GM21723 (cell line): ENCODE results near the gene ISOC2.
"Not testable (repeated sequence)": the region's sequence is repeated elsewhere in the genome, so short reads cannot be mapped to it uniquely, and the experiment has no call there.

Source experiments
- ATAC-seq: cut with Tn5 transposase; IDR thresholded peaks from one replicate; pipeline ENCODE4 v1.9.1; 2021; ENCODE audit warnings: mild to moderate bottlenecking, moderate library complexity; ENCODE audit not compliant: unreplicated experiment

Gene ISOC2

DNA sequence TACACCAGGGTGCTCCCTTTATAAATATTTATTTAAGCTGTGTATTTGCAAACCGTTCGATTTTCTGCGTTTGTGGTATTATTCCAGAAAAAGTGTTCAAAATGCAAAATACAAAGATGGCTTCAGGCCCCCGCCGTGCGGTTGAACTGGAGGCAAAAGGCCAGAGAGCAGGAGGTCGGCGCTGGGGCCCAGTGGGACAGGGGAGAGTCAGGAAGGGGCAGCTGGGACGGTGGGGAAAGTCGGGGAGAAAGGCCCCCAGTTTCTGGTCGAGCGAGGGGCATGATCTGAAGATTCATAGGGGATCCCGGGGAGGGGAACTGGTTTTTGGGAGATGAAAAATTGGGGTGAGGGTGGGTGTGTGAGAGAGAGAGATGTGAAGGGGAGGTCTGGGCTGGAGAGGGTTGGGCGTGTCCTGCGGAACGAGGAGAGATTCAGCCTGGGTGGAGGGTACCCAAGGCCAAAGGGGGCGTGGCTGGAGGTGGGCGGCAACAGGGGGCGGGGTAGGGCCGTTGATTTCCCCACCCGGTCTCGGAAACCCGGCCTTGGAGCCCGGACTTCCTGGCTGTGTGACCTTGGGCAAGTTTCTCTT lies 678 bp downstream of the ISOC2 start:
- no peak for ATAC-seq

DNA sequence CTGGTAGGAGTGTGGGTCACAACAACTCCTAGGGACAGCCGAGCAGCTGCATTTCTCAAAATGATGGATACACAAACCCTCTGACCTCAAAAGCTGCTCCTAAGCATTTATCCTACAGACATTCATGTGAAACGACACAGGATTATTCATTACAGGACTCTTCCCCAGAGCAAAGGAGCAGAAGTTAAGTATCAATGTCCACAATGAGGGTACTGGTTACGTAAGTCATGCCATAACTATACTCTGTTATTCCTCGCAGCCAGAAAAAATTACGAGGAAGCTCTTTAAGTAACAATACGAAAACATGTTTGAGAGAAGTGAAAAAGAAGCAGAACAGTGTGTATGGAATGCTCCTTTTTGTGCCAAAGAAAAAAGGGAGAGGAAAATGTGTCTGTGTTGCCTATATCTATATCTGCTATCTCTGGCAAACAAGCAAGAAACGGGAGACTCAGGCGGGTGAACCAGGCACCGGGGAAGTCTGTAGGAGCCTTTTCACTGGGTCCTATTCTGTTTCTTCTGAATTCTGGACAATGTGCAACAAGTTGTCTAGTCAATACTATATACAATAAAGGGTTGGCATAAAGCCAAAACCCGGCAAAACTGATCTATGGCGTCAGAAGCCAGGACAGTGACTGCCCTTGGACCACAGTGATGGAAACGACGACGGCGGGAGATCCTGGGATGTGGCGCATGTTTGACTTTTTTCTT lies 1.3 kb downstream of the ISOC2 start:
- ATAC-seq = no peak

DNA sequence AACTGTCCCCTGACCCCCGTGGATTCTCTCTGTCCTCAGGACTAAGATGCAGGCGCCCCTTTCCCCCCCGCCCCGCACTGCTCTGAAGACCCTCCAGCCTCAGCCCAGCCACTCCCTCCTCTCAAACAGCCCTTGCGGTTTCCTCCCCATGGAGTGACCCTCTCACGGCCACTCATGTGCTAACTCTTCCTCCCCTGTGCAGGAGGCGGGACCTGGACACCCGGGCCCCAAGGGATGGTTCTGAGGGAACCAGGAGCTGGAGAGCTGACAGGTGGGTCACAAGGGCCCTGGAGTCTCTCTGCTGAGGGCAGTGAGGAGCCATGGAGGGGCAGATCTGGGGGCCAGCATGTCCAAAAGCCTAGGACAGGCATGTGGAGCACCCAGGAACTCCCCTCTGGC lies 1.9 kb downstream of the ISOC2 start:
- ATAC-seq = no peak

DNA sequence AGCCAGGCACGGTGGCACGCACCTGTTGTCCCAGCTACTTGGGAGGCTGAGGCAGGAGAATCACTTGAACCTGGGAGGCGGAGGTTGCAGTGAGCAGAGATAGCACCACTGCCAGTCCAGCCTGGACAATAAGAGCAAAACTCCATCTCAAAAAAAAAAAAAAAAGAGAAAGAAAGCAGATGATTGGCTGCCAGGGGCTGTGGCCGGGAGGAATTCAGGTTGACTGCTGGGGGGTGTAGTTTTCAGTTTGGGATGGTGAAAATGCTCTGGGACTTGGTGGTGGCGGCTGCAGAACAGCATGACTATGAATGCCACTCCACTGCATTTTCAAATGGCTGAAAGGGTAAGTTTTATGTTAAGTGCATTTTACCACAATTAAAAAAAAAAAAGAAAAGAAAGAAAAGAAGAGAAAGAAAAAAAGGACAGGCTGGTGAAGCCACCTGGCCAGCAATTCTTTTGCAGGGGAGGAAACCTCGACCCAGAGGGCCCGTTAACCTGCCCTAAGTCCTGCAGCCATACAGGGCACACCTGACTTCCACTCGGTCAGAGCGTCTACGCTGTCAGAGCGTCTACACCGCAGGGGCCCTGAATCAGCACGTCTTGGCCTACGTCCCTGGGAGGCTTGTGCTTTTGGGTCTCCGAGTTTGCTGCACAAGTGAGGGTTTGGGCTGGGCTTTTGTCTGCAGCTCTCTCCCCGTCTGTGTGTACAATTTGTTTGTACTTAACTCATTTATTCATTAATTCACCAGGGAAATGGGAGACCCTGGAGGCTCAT lies 3.6 kb downstream of the ISOC2 start:
- ATAC-seq = no peak

DNA sequence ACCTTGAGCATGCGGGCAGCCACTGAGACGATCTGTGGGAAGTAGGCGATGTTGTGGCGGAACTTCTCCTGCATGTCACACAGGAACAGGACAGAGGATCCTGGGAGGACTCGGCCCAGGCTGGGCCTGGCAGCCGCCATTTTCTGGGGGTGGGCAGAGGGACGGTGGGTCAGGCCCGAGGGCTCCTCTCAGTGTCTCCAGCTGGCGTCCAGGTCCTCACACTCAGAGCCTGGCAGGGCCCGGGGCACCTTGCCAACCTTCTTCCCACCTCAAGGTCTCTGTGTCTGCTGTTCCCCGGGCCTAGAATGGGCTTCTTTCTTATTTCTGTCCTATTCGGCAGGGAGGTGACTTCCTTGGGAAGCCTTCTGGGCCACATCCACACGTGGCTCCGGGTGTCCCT lies 5.1 kb downstream of the ISOC2 start:
- ATAC-seq = no peak

DNA sequence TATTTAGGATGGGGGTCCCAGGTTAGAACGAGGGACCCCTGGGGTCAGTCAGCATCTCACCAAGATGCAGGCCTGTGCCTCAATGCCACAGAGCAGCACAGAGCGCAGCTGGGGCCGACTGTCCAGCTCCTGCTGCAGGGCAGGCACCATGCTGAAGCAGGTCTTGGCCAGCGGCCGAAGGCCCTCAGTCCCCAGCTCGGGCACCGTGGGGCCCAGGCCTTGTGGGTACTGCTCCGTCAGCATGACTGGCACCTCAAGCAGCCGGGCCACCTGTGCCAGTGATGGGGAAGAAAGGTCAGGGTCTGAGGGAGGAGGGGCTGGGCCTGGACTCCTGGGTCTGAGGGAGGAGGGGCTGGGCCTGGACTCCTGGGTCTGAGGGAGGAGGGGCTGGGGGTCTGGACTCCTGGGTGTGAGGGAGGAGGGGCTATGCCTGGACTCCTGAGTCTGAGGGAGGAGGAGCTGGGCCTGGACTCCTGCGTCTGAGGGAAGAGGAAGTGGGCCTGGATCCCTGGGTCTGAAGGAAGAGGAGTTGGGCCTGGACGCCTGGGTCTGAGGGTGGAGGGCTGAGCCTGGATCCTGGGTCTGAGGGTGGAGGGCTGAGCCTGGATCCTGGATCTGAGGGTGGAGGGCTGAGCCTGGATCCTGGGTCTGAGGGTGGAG lies 5.7 kb downstream of the ISOC2 start:
- no peak for ATAC-seq

DNA sequence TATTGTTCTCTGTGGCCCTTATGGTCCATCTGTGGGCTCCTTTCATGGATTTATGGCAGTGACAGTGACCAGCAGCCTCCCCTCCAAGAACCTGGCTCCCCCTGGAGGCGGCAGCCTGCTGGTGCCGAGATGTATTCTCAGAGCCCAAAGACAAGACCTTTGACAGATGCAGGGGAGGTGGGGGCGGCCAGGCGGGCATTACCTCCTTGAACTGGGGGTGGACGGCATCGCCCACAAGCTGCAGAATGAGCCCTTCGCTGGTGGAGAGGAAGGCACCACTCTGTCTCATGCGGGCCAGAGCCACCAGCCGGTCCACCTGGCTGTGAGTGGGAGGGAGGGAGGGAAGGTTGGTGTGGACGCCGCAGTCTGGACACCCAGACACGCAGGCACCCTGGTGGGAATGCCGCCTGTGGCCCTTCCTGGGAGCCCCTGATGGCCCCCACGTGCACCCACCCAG lies 6.6 kb downstream of the ISOC2 start:
- ATAC-seq = no peak

DNA sequence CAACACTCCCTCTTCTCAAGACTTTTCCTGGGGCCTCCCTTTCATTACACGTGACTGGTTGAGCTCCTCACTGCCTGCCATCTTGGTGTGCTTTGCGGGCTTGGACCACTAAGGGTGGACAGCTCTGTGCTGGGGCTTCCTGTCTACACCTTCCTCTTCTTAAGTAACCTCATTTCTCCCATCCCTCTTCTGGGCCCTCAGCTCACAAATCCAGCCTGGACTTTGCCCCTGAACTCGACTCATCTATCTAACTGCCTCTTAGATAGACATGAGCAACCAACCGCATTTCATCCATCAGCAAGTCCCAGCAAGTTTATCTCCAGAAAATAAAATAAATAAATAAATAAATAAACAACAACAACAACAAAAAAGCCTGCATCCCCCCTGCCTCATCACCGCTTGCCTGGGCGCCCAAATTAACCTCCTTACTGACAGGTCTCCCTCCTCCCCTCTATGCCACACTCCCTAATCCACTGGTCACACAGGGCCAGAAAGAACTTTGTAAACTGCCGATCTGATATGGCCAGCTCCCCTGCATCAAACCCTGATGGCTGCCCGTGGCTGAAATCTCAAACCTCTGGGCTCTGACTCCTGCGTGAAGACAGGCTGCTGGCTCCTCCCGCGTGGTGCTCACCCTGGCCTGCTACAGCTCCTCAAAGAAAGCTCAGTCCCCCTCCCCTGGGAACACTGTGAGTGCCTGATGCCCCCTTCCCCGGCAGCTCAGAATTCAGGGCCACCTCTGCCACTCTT lies 7.8 kb downstream of the ISOC2 start:
- no peak for ATAC-seq

DNA sequence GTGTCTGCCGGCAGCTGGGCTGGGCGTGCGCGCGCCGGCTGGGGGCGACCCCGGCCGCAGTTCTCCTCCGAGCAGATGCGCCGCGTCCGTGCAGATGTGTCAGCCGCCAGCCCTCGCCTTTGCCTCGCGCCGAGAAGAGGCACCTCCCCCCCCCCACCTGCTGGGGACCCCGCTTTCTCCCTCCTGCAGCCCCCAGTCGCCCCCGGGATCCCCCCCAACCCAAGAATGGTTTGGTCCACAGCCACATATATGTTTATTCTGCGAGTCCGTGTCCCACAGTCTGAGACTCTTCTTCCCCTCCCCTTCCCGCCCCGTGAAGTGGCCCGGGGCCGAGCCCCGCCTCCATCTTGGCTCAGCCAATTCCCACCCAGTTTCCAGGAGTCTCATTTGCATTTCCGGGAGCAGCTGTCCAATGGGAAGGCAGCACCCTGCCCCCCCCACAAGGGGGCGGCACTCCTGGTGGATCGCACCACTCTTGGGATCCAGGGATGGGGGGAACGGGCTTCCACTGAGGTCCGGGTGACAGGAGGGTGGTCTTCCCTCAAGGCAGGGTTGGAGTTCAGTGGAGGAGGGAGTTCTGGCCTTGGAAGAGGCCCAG lies 8.6 kb downstream of the ISOC2 start:
- ATAC-seq = no peak

DNA sequence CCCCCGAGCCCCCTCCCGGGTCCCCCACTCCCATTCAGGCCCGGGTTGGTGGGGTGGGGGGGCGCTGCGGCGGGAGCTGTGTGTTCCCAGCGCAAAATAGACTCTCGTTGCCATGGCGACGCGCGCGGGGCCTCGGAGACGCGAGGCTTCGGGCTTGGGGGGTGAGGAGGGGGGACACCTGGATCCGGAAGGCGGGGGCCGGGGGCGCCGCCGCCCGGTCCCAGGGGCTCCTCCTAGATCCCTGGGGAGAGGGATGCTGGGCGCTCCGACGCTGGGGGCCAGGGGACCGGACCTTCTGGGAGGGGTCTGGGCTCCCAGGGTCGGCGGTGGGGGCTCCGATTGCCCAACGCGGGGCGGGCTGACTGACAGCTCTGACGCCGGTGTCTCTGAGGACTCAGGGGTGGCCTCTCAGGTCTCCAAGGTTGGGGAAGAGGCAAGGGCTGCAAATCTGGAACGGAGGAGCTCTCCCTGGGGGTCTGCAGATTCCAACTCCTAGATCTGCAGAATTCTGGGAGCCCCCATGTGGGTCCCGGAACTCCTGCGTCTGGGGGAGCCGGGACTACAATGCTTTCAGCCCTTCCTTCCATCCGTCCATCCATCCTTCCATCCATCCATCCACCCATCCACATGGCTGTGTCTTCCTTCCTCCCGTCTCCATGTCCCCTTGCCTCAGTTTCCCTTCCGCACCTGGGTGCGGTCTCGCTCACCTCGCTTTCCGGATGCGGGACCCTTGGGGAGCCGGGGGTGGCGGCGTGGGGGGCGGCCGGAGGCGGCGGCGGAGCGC lies 9.3 kb downstream of the ISOC2 start:
- ATAC-seq = no peak

DNA sequence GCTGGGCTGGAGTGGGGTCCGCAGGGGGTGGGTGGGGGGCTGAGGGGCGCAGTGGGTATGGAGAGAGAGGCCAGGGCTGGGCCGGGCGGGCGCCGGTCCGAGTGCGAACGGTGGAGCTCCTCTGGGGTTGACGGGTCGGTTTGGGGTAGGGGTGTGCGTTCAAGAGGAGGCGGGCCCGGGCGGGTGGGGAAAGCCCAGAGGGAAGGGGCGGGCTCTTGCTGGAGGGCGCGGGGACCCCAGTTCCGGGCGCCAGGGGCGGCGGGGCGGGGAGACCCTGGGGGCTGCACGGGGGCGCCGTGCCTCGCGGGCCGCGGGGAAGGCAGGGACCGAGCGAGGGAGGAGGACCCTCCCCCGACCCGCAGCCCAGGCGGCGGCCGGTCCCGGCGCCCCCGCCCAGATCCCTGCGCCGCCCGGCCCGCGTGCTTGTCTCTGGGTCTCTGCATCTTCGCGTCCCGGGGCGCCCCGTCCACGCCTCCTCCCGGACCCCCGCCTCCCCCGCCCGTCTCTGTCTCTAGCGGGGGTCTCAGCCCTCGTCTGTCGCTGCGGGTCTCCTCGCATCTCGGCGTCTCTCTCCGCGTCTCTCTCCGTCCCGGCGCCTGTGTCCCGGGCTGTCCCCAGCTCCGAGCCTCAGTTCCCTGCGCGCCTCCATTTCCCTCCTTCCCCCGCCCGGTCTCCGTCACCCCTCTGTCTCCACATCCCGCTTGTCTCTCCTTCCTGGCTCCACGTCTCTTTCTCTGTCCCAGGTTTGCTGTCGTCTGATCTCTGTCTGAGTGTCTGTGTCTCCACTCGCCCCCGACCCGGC lies 10.1 kb downstream of the ISOC2 start:
- ATAC-seq = no peak

DNA sequence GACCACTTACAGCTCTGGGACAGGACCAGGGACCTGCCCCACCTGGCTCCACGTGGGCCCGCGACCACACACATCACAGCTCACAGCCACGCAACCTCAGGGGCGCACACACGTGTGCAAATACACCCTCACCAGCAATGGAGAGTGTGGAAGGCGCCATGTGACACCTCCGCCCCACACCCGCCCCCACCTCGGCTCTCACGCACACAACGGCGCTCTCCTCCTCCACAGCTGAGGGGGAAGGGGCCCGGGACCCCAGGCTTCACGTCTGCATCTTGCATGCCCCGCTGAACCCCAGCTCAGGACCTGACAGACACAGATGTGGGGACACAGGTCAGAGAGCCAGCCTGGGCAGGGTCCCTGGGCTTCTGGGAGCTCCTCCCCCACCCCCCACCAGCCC lies 12.0 kb downstream of the ISOC2 start:
- ATAC-seq = no peak

DNA sequence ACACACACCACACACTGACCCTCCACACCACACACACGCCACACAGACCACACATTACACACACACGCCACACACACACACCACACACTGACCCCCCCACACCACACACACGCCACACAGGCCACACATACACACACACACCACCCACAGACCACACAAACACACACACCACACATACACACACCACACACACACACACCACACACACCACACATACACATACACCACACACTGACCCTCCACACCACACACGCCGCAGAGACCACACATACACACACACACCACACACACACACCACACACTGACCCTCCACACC lies 13.3 kb downstream of the ISOC2 start:
- not testable (repeated sequence) for ATAC-seq

DNA sequence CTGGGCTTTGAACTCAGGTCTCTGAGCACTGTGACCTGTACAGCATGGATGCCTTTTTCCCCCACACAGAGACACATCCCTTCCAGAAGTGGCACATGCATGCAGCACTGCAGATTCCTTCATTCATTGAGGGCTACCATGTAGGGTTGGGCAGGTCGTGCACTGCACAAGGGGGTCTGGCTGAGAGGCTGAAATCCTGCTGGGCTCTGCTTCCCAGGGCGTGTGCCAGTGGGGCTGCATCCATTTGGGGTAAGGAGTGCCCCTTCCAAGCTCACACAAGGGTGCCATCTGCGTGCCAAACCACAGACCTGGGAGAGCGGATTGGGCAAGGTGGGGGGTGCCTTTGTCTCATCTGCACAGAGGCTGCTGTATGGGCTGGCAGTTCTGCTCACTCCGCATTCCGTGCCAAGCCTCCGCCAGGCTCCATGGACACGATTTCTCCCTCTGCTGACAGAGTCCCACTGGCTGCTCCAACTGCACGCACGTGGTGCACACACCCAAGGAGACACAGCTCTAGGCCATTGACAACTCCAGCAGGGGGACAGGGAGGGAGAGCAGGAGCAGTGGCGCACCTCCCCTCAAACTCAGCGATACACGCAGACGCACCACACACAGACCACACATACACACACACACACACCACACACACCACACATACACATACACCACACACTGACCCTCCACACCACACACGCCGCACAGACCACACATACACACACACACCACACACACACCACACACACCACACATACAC lies 13.8 kb downstream of the ISOC2 start:
- no peak for ATAC-seq

DNA sequence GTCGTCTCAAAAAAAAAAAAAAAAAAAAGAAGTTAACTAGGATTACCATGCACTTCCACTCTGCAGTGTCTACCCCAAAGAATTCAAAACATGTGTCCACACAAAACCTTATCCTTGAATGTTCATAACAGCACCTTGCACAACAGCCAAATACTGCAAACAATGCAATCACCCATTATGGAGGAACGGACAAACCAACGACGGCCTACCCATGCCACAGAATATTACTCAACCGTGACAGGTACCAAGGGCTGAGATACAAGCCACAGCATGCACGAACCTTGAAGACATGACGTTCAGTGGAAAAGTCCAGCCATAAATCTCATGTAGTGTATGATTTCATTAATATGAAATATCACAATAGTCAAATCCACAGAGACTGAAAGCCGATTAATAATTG lies 15.4 kb downstream of the ISOC2 start:
- no peak for ATAC-seq

DNA sequence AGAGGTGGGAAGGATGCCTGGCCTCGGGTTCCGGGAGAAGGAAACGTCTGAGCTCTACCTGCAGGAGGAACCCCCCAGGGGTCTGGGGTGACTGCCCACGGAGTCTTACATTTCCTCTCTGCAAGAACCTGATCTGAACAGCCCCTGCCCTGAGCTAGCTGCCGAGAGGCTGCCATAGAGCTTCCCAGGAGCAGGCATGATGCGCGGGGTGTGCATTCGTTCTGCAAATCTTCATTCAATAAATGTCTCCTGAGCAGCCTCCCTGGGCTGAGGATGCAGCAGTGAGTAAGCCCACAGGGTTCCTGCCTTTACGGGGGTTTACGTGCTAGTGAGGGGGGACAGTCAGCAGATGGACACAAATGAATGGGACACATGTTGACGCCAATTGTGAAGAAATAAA lies 16.8 kb downstream of the ISOC2 start:
- no peak for ATAC-seq

DNA sequence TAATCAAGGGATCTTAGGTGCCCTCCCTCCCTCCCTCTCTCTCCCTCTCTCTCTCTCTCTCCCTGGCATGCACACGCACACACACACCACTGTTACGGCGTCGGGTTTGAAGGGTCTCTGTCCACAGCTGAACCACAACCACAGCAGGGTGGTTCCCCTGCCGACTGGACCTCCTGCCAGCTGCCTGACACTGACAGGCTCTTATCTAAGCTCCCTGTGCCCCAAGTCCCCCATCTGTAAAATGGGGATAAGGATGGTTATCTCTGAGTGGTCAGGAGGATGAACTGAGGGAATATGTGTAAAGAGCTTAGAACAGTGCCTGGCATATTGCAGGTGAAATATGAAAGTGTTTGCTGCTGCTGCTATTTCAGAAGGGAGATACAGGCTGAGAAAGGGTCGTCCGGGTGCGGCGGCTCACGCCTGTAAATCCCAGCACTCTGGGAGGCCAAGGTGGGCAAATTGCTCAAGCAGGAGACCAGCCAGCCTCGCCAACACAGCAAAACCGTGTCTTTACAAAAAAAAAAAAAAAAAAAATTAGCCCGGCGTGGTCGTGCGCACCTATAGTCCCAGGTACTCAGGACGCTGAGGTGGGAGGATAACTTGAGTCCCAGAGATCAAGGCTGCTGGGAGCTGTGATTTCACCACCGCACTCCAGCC lies 17.5 kb downstream of the ISOC2 start:
- ATAC-seq = no peak
